Measurements from ENCODE around the gene HOXB2.

DNA sequence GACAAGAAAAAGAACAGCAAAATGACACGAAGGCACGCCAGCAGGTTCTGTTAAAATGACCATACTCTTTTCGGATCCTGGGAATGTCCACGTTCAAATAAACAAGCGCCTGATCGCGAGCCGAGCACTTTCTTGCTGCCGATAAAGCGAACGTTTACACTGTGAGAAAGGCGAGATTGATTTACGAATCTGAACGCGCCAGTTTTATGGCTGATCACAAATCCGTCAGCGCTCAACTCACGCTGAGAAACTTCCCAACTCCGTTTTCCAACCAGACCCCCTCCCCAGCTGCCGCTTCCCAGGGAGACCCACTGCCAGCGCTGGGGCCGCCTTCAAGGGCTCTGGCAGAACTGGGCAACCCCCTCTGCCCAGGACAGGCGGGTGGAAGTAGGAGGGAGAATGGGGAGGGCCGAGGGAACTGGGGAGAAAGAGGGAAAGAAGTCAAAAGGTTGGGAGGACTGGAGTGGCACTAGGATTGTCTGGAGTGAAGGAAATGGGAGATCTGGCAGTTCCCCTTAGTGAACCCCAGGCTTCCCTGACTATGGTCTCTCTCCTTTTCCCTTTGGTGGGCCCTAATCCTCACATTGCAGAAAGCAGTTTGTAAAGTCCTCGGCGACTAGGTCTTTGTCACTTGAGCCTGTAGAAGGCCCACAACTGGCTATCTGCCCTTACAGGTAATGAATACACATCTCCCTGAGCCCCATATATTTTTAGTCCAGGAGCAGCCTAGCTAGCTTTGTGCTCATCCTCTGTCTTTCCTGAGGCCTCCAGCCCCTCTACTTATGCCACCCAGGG is 26.3 kb upstream of the HOXB2 start:
- TF ChIP-seq CTCF (IDR thresholded peaks at IDR 0.05): no peak
- TF ChIP-seq KDM5A (IDR thresholded peaks at IDR 0.05): no peak
- TF ChIP-seq GATA3 (IDR thresholded peaks at IDR 0.05; ENCODE audit: borderline replicate concordance): no peak
- TF ChIP-seq MAFK (IDR thresholded peaks at IDR 0.05; ENCODE audit: partially characterized antibody): no peak
- no peak for TF ChIP-seq HDAC2 (IDR thresholded peaks at IDR 0.05)

Measured in A549 (cell line).